Measurements from ENCODE around the gene ALX4.

ALX4 gene

GRCh38 chr11:44343778-44344422 is 34.0 kb upstream of the ALX4 start:
- Histone ChIP-seq H3K9me3 (ENCODE audit: insufficient read depth, low read length) (no peaks in the 10 kb centered on the region), H3K36me3 (ENCODE audit: insufficient read depth, insufficient read length, low read length) (no peaks in the 10 kb centered on the region), H3K4me3 (ENCODE audit: insufficient read length, low read depth) (no peak overlapping the region), H3K9ac (ENCODE audit: insufficient read length, low read depth) (no peak overlapping the region), H3K4me1 (ENCODE audit: insufficient read depth, insufficient read length) (no peaks in the 10 kb centered on the region), H3K27me3 (ENCODE audit: insufficient read depth, insufficient read length) (peaks cover 2% of the 10 kb centered on the region)
- TF ChIP-seq YY1 (IDR thresholded peaks at IDR 0.05; ENCODE audit: insufficient read depth, insufficient read length) (no peak), ZNF274 (IDR thresholded peaks at IDR 0.05; ENCODE audit: low read depth, low read length) (no peak), SUZ12 (IDR thresholded peaks at IDR 0.05; ENCODE audit: extremely low read depth, insufficient read depth, insufficient read length) (no peak)
- no peak for DNase-seq (ENCODE audit: low read depth, low spot score)

GRCh38 chr11:44342616-44343015 is 32.7 kb upstream of the ALX4 start:
- Histone ChIP-seq H3K27me3 (ENCODE audit: insufficient read depth, insufficient read length) (peaks cover 2% of the 10 kb centered on the region), H3K9me3 (ENCODE audit: insufficient read depth, low read length) (no peaks in the 10 kb centered on the region), H3K4me3 (ENCODE audit: insufficient read length, low read depth) (no peak overlapping the region), H3K36me3 (ENCODE audit: insufficient read depth, insufficient read length, low read length) (no peaks in the 10 kb centered on the region), H3K9ac (ENCODE audit: insufficient read length, low read depth) (no peak overlapping the region), H3K4me1 (ENCODE audit: insufficient read depth, insufficient read length) (no peaks in the 10 kb centered on the region)
- TF ChIP-seq SUZ12 (IDR thresholded peaks at IDR 0.05; ENCODE audit: extremely low read depth, insufficient read depth, insufficient read length) (no peak), YY1 (IDR thresholded peaks at IDR 0.05; ENCODE audit: insufficient read depth, insufficient read length) (no peak), ZNF274 (IDR thresholded peaks at IDR 0.05; ENCODE audit: low read depth, low read length) (no peak)
- no peak for DNase-seq (ENCODE audit: low read depth, low spot score)

GRCh38 chr11:44340656-44341055 is 30.7 kb upstream of the ALX4 start:
- no peaks in the 10 kb centered on the region for H3K4me1 ChIP-seq (ENCODE audit: insufficient read depth, insufficient read length)
- no peaks in the 10 kb centered on the region for H3K27me3 ChIP-seq (ENCODE audit: insufficient read depth, insufficient read length)
- no peak for DNase-seq (ENCODE audit: low read depth, low spot score)

GRCh38 chr11:44339530-44339883 is 29.6 kb upstream of the ALX4 start:
- Histone ChIP-seq H3K4me3 (ENCODE audit: insufficient read length, low read depth) (no peak overlapping the region), H3K9ac (ENCODE audit: insufficient read length, low read depth) (peak overlapping the region; percentile 25), H3K36me3 (ENCODE audit: insufficient read depth, insufficient read length, low read length) (no peaks in the 10 kb centered on the region), H3K27me3 (ENCODE audit: insufficient read depth, insufficient read length) (no peaks in the 10 kb centered on the region), H3K4me1 (ENCODE audit: insufficient read depth, insufficient read length) (peaks cover 6% of the 10 kb centered on the region), H3K9me3 (ENCODE audit: insufficient read depth, low read length) (no peaks in the 10 kb centered on the region)
- TF ChIP-seq YY1 (IDR thresholded peaks at IDR 0.05; ENCODE audit: insufficient read depth, insufficient read length), result no peak
- no peak for TF ChIP-seq SUZ12 (IDR thresholded peaks at IDR 0.05; ENCODE audit: extremely low read depth, insufficient read depth, insufficient read length)
- no peak for TF ChIP-seq ZNF274 (IDR thresholded peaks at IDR 0.05; ENCODE audit: low read depth, low read length)
- DNase-seq (ENCODE audit: low read depth, low spot score), result no peak

More at GRCh38 chr11:44340656-44341055, 30.7 kb upstream of the ALX4 start:
- H3K36me3 ChIP-seq (ENCODE audit: insufficient read depth, insufficient read length, low read length), result no peaks in the 10 kb centered on the region
- H3K9me3 ChIP-seq (ENCODE audit: insufficient read depth, low read length), result no peaks in the 10 kb centered on the region
- no peak overlapping the region for H3K9ac ChIP-seq (ENCODE audit: insufficient read length, low read depth)
- TF ChIP-seq SUZ12 (IDR thresholded peaks at IDR 0.05; ENCODE audit: extremely low read depth, insufficient read depth, insufficient read length) (no peak), ZNF274 (IDR thresholded peaks at IDR 0.05; ENCODE audit: low read depth, low read length) (no peak), YY1 (IDR thresholded peaks at IDR 0.05; ENCODE audit: insufficient read depth, insufficient read length) (no peak)
- no peak overlapping the region for H3K4me3 ChIP-seq (ENCODE audit: insufficient read length, low read depth)

GRCh38 chr11:44338698-44339529 is 29.0 kb upstream of the ALX4 start:
- Histone ChIP-seq H3K4me3 (ENCODE audit: insufficient read length, low read depth) (no peak overlapping the region), H3K4me1 (ENCODE audit: insufficient read depth, insufficient read length) (peaks cover 12% of the 10 kb centered on the region), H3K9me3 (ENCODE audit: insufficient read depth, low read length) (no peaks in the 10 kb centered on the region), H3K27me3 (ENCODE audit: insufficient read depth, insufficient read length) (no peaks in the 10 kb centered on the region), H3K9ac (ENCODE audit: insufficient read length, low read depth) (peak overlapping the region; percentile 25), H3K36me3 (ENCODE audit: insufficient read depth, insufficient read length, low read length) (no peaks in the 10 kb centered on the region)
- TF ChIP-seq YY1 (IDR thresholded peaks at IDR 0.05; ENCODE audit: insufficient read depth, insufficient read length), result no peak
- TF ChIP-seq SUZ12 (IDR thresholded peaks at IDR 0.05; ENCODE audit: extremely low read depth, insufficient read depth, insufficient read length), result no peak
- TF ChIP-seq ZNF274 (IDR thresholded peaks at IDR 0.05; ENCODE audit: low read depth, low read length), result no peak
- no peak for DNase-seq (ENCODE audit: low read depth, low spot score)

GRCh38 chr11:44338026-44338425 is 28.1 kb upstream of the ALX4 start:
- H3K4me1 ChIP-seq (ENCODE audit: insufficient read depth, insufficient read length), result peaks cover 14% of the 10 kb centered on the region
- no peak overlapping the region for H3K9ac ChIP-seq (ENCODE audit: insufficient read length, low read depth)
- H3K36me3 ChIP-seq (ENCODE audit: insufficient read depth, insufficient read length, low read length), result no peaks in the 10 kb centered on the region
- H3K9me3 ChIP-seq (ENCODE audit: insufficient read depth, low read length), result no peaks in the 10 kb centered on the region
- no peak for DNase-seq (ENCODE audit: low read depth, low spot score)
- TF ChIP-seq YY1 (IDR thresholded peaks at IDR 0.05; ENCODE audit: insufficient read depth, insufficient read length) (no peak), ZNF274 (IDR thresholded peaks at IDR 0.05; ENCODE audit: low read depth, low read length) (no peak), SUZ12 (IDR thresholded peaks at IDR 0.05; ENCODE audit: extremely low read depth, insufficient read depth, insufficient read length) (no peak)
- no peak overlapping the region for H3K4me3 ChIP-seq (ENCODE audit: insufficient read length, low read depth)
- no peaks in the 10 kb centered on the region for H3K27me3 ChIP-seq (ENCODE audit: insufficient read depth, insufficient read length)

- no peaks in the 10 kb centered on the region for H3K27me3 ChIP-seq (ENCODE audit: insufficient read depth, insufficient read length)
- H3K36me3 ChIP-seq (ENCODE audit: insufficient read depth, insufficient read length, low read length), result no peaks in the 10 kb centered on the region
- DNase-seq (ENCODE audit: low read depth, low spot score), result no peak
- H3K9ac ChIP-seq (ENCODE audit: insufficient read length, low read depth), result no peak overlapping the region
- peaks cover 17% of the 10 kb centered on the region for H3K4me1 ChIP-seq (ENCODE audit: insufficient read depth, insufficient read length)
- no peaks in the 10 kb centered on the region for H3K9me3 ChIP-seq (ENCODE audit: insufficient read depth, low read length)
- H3K4me3 ChIP-seq (ENCODE audit: insufficient read length, low read depth), result no peak overlapping the region
- TF ChIP-seq YY1 (IDR thresholded peaks at IDR 0.05; ENCODE audit: insufficient read depth, insufficient read length) (no peak), SUZ12 (IDR thresholded peaks at IDR 0.05; ENCODE audit: extremely low read depth, insufficient read depth, insufficient read length) (no peak), ZNF274 (IDR thresholded peaks at IDR 0.05; ENCODE audit: low read depth, low read length) (no peak)
These were observed 26.0 kb upstream of the ALX4 start for GRCh38 chr11:44335919-44336318.

All from NT2/D1 (cell line).